Small intestine (tissue), 7 donors: Measurements from ENCODE around the gene ABI3BP. TPM values are rescaled to one million over a fixed set of nuclear protein-coding genes. Genes with fewer than 3 reads are reported as not detected.

Experiments used
- DNase-seq, 2 donors: peaks; one replicate each; pipeline versions ENCODE4 v3.0.0 to v3.0.0-alpha.2; 2013
- FAIRE-seq: peaks from 2 replicates; lab custom pipeline; 2012; peaks lifted over from hg19 to GRCh38; lab: Jason Lieb, UNC
- H3K27ac ChIP-seq, 3 donors: one replicate each; pipeline ENCODE4 v1.5.1; 2013; ENCODE audit warnings: low read length in 2 of 3, mild to moderate bottlenecking in 2 of 3, control low read depth in 1 of 3, inconsistent platforms in 1 of 3, low read depth in 1 of 3, moderate library complexity in 1 of 3
- H3K27me3 ChIP-seq, 3 donors: one replicate each; pipeline ENCODE4 v1.6.1; 2013; ENCODE audit warnings: low read length in 3 of 3, inconsistent platforms in 1 of 3; ENCODE audit not compliant: control insufficient read depth in 3 of 3, insufficient read depth in 3 of 3
- H3K36me3 ChIP-seq, 3 donors: one replicate each; pipeline ENCODE4 v1.6.1; 2013; ENCODE audit warnings: low read length in 3 of 3, inconsistent platforms in 1 of 3, low read depth in 1 of 3, mild to moderate bottlenecking in 1 of 3, moderate library complexity in 1 of 3; ENCODE audit not compliant: control insufficient read depth in 3 of 3, insufficient read depth in 2 of 3
- H3K4me1 ChIP-seq, 3 donors: one replicate each; pipeline ENCODE4 v1.6.1; 2013; ENCODE audit warnings: low read length in 2 of 3, inconsistent platforms in 1 of 3, low read depth in 1 of 3, mild to moderate bottlenecking in 1 of 3, moderate library complexity in 1 of 3; ENCODE audit not compliant: control insufficient read depth in 3 of 3, insufficient read depth in 2 of 3
- H3K4me3 ChIP-seq, 3 donors: one replicate each; pipeline ENCODE4 v1.5.1; 2013; ENCODE audit warnings: low read length in 3 of 3, control low read depth in 1 of 3, inconsistent platforms in 1 of 3, low read depth in 1 of 3, mild to moderate bottlenecking in 1 of 3, moderate library complexity in 1 of 3
- H3K9me3 ChIP-seq, 2 donors: one replicate each; pipeline ENCODE4 v1.6.1; 2013; ENCODE audit warnings: low read depth in 1 of 2, low read length in 1 of 2; ENCODE audit not compliant: control insufficient read depth in 2 of 2, insufficient read depth in 1 of 2
- whole genome bisulfite sequencing, 3 donors: extraction: QIAGEN DNeasy Blood & Tissue Kit; methylation state at CpG; one replicate each; pipeline ENCODE4 v1.1.7; 2013; 5-methylcytosine and 5-hydroxymethylcytosine counted together
- polyA plus RNA-seq, 4 donors: library from polyadenylated mRNA; stranded (reverse) in 3 of 4; unstranded in 1 of 4; fragments of 200-250 nt in 3 of 4; fragments of 120-200 nt in 1 of 4; gene quantifications; one replicate each; pipeline versions ENCODE4 v1.2.1 to v1.2.3, GENCODE V29; 2013
- donor health status: healthy with polysubstance abuse.
- donor health status: control.
- donor health status: control.
- donor health status: Bipolar disorder and iron deficiency.
- donor health status: healthy.

Gene ABI3BP
- polyA plus RNA-seq, 4 donors: 0.54 to 122 (median 14.4) TPM; not detected in 1

GRCh38 chr3:100850156-100850555, 143.1 kb downstream of the ABI3BP start:
- WGBS, 3 donors: 74 to 75% (median 74%) methylated on average over 3 of the region's 3 CpGs
- Histone ChIP-seq H3K4me1 (no peaks in the 10 kb centered on the region), H3K27me3 (peaks cover 0 to 2% (median 0%) of the 10 kb centered on the region in 3 donors), H3K4me3 (no peak overlapping the region), H3K27ac (no peak overlapping the region), H3K9me3 (no peaks in the 10 kb centered on the region), H3K36me3 (no peaks in the 10 kb centered on the region)
- DNase-seq: no peak
- FAIRE-seq: no peak

GRCh38 chr3:100844063-100844936, 148.9 kb downstream of the ABI3BP start:
- 68 to 71% (median 69%) methylated on average over 8 of the region's 8 CpGs for WGBS, 3 donors
- no peak for DNase-seq
- FAIRE-seq: no peak
- H3K27me3 ChIP-seq: no peaks in the 10 kb centered on the region
- H3K9me3 ChIP-seq: no peaks in the 10 kb centered on the region
- H3K36me3 ChIP-seq: no peaks in the 10 kb centered on the region
- no peaks in the 10 kb centered on the region for H3K4me1 ChIP-seq
- H3K4me3 ChIP-seq: no peak overlapping the region
- no peak overlapping the region for H3K27ac ChIP-seq

- Histone ChIP-seq H3K27ac (no peak overlapping the region), H3K4me1 (no peaks in the 10 kb centered on the region), H3K36me3 (no peaks in the 10 kb centered on the region), H3K27me3 (no peaks in the 10 kb centered on the region), H3K9me3 (no peaks in the 10 kb centered on the region), H3K4me3 (no peak overlapping the region)
- 63 to 87% (median 65%) methylated on average over 2 of the region's 2 CpGs for WGBS, 3 donors
- FAIRE-seq (no peak), DNase-seq (no peak)
Measured at GRCh38 chr3:100838157-100838556, 155.1 kb downstream of the ABI3BP start.

- Histone ChIP-seq H3K27me3 (no peaks in the 10 kb centered on the region), H3K36me3 (no peaks in the 10 kb centered on the region), H3K27ac (no peak overlapping the region), H3K4me1 (no peaks in the 10 kb centered on the region), H3K9me3 (no peaks in the 10 kb centered on the region), H3K4me3 (no peak overlapping the region)
- DNase-seq: no peak
- no peak for FAIRE-seq
- WGBS, 3 donors: 85 to 98% (median 90%) methylated on average over 1 of the region's 1 CpG
Measured at GRCh38 chr3:100836661-100837060, 156.6 kb downstream of the ABI3BP start.

GRCh38 chr3:100834332-100834731, 158.9 kb downstream of the ABI3BP start:
- DNase-seq (no peak), FAIRE-seq (no peak)
- H3K9me3 ChIP-seq: no peaks in the 10 kb centered on the region
- WGBS, 3 donors: 86 to 92% (median 86%) methylated on average over 5 of the region's 5 CpGs
- H3K27ac ChIP-seq: no peak overlapping the region
- no peaks in the 10 kb centered on the region for H3K27me3 ChIP-seq
- no peak overlapping the region for H3K4me3 ChIP-seq
- H3K4me1 ChIP-seq: no peaks in the 10 kb centered on the region
- H3K36me3 ChIP-seq: no peaks in the 10 kb centered on the region

GRCh38 chr3:100833483-100833882, 159.7 kb downstream of the ABI3BP start:
- DNase-seq (no peak), FAIRE-seq (no peak)
- no peaks in the 10 kb centered on the region for H3K27me3 ChIP-seq
- no peaks in the 10 kb centered on the region for H3K4me1 ChIP-seq
- 49 to 65% (median 62%) methylated on average over 3 of the region's 3 CpGs for WGBS, 3 donors
- no peaks in the 10 kb centered on the region for H3K36me3 ChIP-seq
- H3K9me3 ChIP-seq: no peaks in the 10 kb centered on the region
- H3K27ac ChIP-seq: no peak overlapping the region
- no peak overlapping the region for H3K4me3 ChIP-seq

- DNase-seq: no peak
- no peak for FAIRE-seq
- no peaks in the 10 kb centered on the region for H3K9me3 ChIP-seq
- no peaks in the 10 kb centered on the region for H3K36me3 ChIP-seq
- no peaks in the 10 kb centered on the region for H3K4me1 ChIP-seq
- 38 to 42% (median 42%) methylated on average over 2 of the region's 2 CpGs for WGBS, 3 donors
- H3K27ac ChIP-seq: no peak overlapping the region
- no peaks in the 10 kb centered on the region for H3K27me3 ChIP-seq
- H3K4me3 ChIP-seq: no peak overlapping the region
Measured at GRCh38 chr3:100831629-100832028, 161.6 kb downstream of the ABI3BP start.

GRCh38 chr3:100830931-100831330, 162.3 kb downstream of the ABI3BP start:
- no peak for DNase-seq
- FAIRE-seq: no peak

More at GRCh38 chr3:100830931-100831330, 162.3 kb downstream of the ABI3BP start:
- H3K36me3 ChIP-seq: no peaks in the 10 kb centered on the region
- no peaks in the 10 kb centered on the region for H3K4me1 ChIP-seq
- H3K4me3 ChIP-seq: no peak overlapping the region
- no peak overlapping the region for H3K27ac ChIP-seq
- H3K27me3 ChIP-seq: no peaks in the 10 kb centered on the region
- H3K9me3 ChIP-seq: no peaks in the 10 kb centered on the region
